HG03045 (cell line): ENCODE data around the gene DAPK1.

Experiments
- ATAC-seq: cut with Tn5 transposase; IDR thresholded peaks from one replicate; pipeline ENCODE4 v1.9.1; 2021; ENCODE audit warnings: mild to moderate bottlenecking, moderate library complexity; ENCODE audit not compliant: unreplicated experiment

The DAPK1 gene

GRCh38 chr9:87587864-87588263 lies 90.2 kb downstream of the DAPK1 start:
- ATAC-seq, result no peak

- ATAC-seq, result no peak
Measured at GRCh38 chr9:87588339-87588738, 90.7 kb downstream of the DAPK1 start.

GRCh38 chr9:87590996-87591395 lies 93.3 kb downstream of the DAPK1 start:
- no peak for ATAC-seq

DNA sequence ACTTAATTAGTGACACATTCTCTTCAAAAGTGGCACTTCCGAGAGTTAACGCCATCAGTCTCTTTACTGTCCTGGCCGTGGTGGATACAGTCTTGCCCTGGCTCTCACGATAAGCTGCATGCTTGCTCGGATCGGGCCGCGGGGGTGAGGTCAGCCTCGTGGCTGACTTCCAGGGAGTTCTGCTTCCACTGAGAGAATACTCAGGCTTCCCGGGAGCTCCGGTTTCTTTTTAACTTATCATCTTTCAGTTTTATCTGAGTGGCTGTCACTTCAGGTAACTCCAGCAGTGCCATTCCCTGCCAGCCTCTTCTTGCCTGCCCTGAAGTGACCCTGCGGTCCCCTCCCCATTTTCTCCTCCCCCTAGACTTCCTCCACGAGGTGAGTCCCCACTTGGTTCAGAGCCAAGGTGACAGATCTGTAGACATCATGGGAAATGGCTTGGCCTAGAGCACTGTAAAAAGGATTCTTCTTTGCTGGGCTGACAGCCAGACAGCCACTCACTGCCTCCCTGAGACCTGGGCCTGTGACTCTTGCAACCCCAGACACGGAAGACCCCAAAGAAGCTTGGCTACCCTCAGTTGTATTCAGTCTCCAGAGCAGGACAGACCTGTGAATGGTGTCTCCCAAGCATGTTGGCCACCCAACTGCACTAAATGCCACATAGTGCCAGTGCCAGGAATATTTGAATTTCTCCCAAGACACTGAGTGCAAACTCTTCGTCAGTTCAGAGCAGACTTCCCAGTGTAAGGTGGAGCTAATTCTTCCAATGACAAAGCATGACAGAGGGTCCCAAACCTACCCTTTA lies 95.1 kb downstream of the DAPK1 start:
- no peak for ATAC-seq

GRCh38 chr9:87593359-87593980 lies 95.8 kb downstream of the DAPK1 start:
- no peak for ATAC-seq

- ATAC-seq, result no peak
Measured at GRCh38 chr9:87594194-87594593, 96.5 kb downstream of the DAPK1 start.

DNA sequence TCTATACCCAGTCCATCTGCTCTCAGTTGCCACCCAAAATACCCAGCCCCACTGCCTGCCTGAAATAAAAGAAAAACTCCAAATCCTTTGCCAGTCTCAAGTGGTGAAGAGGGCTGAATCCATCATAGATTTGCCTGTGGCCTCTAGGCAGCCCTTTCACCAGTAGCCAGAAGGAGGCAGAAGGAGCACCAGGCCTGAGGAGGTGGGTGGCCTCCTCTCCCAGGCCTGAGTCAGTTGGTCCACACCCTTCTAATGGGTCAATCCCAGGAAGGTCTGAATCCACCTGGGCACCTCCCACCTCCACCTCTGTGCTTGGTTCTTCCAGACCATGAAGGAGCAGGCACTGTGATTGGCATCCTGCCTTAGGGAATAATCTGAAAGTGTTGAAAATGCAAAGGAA lies 97.0 kb downstream of the DAPK1 start:
- no peak for ATAC-seq

DNA sequence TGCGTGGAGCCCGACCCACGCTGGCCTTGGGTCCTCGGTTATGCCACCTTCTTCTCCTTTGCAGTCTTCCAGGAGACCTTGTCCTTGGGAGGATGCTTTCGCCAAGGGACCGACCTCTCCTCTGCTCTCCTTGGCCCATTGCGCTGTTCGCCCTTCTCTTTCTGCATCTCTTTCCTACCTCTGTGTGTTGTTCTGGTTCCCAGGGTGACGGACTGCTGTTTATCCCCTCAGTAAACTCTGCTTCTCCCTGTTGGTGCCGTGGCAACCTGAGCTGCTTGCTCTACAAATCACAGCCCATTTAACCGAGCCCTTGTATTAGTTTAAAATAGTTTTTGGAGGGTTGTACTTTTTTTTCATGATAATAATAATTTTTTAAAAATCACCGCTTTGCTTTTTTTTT lies 97.9 kb downstream of the DAPK1 start:
- no peak for ATAC-seq

GRCh38 chr9:87596862-87597261 lies 99.2 kb downstream of the DAPK1 start:
- ATAC-seq, result no peak

DNA sequence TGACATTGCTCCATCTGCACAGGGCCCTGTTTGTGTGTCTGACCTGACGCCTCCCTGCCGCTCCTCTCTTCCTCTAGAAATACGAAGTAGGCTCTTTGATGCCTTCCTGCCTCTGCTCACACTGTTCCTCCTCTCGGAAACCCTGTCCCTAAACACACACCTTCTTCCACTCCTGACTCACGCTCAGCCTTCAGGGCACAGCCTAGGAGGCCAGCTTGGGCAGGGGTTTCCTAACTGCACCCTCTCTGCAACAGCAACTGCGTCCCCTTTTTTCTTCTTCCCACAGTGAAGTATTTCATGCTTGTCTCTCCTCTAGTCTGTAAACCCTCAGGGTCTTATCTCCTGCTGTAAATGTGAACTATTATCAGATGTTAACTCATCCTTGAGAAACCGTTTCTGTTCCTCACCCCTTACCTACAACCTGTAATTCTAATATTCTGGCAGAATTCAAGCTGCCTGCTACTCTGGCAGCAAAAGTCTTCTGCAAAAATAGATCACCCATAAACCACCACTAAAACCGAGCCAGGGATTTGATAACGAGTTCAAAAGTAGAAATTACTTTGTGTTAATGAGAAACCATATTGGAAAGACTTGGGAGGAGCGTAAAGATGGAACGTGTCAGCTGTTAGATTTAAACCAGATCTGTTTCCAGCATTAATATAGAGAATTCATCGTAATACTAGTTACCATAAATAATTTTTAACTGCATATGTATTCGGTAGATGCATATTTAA lies 100.2 kb downstream of the DAPK1 start:
- no peak for ATAC-seq

- no peak for ATAC-seq
Measured at GRCh38 chr9:87599901-87600610, 102.4 kb downstream of the DAPK1 start.

DNA sequence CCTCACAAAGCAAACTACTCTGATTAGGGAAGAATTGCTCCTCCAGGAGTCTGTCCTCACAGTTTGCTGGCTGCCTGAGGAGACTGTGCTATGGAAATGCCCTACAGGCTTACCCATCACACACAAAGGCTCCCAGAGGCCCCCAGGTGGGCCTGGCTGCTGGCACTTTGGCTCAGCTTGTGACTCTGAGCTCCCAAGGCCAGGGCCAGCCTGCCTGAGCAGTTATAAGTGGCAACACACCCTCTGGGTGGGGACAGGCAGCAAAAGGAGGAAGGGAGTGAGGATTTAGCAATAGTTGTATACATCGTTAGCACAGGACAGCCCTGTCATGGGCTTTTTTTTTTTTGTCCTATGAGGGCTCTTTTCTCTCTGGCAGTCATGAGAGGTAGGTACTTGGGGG lies 103.5 kb downstream of the DAPK1 start:
- ATAC-seq, result no peak

DNA sequence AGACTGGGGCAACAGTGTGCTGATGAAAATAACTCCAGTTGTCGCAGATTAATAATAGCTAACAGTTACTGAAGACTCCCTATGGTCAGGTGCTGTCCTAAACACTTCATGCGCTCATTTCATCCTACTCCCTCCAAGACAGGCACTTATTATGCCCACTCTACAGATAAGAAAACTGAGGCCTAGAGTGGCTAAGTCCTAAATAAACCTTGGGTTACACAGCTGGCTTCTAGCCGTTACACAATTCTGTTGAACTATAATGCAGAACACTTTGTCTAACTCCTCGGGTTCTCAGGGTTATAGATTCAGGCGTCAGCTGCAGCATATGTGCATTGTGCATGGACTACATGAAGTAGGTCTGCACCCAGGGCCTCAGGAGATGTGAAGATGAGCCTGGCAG lies 103.9 kb downstream of the DAPK1 start:
- ATAC-seq, result no peak

- ATAC-seq, result no peak
Measured at GRCh38 chr9:87602933-87603643, 105.4 kb downstream of the DAPK1 start.

DNA sequence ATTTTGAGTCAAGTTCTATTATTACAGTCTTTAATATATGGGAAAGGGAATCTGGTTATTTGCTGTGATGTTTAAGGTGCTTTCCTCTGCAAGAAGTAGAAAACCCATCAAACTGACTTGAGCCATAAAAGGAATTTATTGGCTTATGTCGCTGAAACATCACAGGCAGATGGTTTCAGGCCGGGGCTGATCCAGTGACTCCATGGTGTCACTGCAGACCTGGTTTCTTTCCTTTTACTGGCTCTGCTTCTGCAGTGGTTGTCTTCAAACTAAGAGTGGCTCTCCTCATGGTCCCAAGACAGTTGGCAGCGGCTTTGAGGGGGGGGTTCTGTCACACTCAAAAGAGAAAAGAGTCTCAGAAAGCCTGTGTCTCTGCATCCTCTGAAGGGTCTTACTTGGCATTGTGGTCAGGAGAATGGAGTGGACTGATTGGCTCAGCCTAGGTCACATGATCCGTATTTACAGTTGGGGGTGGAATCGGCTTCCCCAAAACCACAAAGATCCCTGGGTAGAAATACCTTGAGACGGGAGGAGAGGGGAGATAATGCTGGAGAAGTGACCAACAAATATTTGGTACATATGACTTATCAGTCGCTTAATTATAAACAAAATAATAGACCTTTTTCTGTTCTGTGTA lies 106.3 kb downstream of the DAPK1 start:
- ATAC-seq, result no peak

GRCh38 chr9:87604886-87605588 lies 107.4 kb downstream of the DAPK1 start:
- no peak for ATAC-seq

GRCh38 chr9:87605676-87606075 lies 108.0 kb downstream of the DAPK1 start:
- ATAC-seq, result no peak

GRCh38 chr9:87606841-87607521 lies 109.3 kb downstream of the DAPK1 start:
- no peak for ATAC-seq

DNA sequence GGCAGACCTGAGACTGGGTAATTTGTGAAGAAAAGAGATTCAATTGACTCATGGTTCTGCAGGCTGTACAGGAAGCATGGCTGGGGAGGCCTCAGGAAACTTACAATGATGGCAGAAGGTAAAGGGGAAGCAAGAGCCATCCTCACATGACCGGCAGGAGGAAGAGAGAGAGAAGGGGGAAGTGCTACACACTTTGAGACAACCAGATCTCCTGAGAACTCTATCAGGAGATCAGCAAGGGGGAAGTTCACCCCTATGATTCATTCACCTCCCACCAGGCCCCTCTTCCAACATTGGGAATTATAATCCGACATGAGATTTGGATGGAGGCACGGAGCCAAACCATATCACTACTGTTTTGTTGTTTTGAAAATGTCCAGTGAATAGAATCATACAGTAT lies 110.2 kb downstream of the DAPK1 start:
- no peak for ATAC-seq
